NCI-H82 treated with DMSO at 0.1 percent for 48 hours (cell line): ENCODE data around the gene SORBS1.

Source experiments
- DNase-seq: peaks from one replicate; lab custom pipeline; 2025; ENCODE audit not compliant: unreplicated experiment; lab: John Stamatoyannopoulos, UW

SORBS1 gene

DNA sequence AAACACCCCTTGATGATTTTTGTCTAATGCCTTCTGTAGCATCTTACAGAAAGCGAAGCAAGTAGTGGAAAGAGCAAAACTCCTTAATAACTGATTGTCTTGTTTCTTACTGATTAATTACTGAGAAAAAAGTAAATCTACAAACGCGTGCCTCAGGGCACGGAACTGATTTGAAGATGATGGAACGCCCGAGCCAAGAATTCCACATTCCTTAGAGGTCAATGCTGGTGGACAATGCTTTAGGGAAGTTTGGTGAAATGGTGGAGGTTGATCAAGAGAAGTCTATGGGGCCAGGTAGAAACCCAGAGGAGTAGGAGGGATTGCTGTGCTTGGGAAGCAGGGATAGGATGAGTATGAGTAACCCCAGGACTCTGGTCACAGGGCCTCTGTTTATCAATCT is 5.0 kb upstream of the SORBS1 start:
- no peak for DNase-seq

DNA sequence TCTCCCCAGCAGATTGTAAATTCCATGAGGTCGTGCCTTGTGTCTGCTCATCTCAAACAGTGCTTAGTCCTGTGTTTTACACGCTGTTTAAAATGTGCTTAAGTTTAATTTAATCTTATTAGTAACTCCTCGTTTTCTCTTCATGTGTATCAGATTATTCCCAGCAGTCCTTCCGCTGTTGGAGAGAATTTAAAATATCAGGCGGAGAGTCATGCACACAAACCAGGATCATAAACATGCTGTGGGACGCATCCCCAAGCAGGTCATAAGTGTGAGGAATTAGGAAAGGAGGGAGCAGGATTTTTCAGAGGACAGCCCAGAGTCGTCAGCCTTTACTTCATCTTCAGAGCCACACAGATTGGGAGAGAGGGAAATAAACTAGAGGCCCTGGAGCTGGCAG is 4.2 kb upstream of the SORBS1 start:
- DNase-seq = no peak

DNA sequence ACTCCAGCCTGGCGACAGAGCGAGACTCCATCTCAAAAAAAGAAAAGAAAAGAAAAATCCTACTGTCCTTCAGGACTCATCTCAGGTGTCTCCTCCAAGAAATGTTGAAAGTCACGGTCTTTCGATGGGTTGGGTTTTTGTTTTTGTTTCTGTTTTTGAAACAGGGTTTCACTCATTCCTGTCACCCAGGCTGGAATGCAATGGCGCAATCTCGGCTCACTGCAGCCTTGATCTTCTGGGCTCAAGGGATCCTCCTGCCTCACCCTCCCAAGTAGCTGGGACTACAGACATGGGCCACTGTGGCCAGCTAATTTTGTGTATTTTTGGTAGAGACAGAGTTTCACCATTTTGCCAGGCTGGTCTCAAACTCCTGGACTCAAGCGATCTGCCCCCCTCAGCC is 3.1 kb upstream of the SORBS1 start:
- no peak for DNase-seq

DNA sequence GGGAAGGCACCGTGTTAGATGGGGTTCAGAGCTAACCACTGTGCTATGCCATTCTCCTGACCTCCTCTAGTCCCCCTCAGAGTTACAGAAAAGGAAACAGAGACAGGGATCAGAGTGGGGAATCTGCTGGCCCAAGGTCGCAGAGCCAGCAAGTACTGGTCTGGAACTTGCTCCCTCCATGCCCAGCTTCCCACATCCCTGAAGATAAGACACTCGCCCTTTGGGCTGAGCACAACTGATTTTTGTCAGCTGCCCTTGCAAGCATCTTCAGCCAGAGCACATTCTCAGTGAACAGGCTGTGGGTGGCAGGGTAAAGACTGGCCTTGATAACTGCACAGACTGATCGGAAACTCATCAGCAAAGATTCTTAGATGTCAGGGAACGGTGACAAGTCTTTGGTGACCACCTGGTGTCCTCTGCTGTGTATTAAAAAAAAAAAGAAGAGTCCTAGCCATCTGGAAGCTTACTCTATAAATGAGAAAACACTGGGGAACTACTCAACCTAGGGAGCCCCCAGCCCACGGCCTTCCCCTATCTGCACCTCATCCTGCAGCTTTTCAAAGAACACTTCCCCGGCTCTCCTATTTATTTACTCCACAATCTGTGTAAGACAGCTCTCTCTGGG is 1.3 kb upstream of the SORBS1 start:
- no peak for DNase-seq

DNA sequence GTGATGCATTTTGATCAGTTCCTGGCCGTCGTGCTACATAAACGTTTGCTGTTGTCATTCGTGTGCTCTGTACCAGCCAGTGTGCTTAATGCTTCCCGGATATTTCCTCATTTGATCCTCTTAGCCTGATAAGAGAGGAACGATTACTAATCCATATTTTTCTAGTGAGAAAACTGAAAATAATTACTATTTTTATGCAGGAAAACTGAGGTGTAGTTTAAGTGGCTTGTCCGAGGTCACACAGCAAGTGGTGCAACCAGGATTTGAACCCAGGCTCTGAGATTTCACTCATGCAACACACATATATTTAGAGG is 650 bp upstream of the SORBS1 start:
- no peak for DNase-seq

DNA sequence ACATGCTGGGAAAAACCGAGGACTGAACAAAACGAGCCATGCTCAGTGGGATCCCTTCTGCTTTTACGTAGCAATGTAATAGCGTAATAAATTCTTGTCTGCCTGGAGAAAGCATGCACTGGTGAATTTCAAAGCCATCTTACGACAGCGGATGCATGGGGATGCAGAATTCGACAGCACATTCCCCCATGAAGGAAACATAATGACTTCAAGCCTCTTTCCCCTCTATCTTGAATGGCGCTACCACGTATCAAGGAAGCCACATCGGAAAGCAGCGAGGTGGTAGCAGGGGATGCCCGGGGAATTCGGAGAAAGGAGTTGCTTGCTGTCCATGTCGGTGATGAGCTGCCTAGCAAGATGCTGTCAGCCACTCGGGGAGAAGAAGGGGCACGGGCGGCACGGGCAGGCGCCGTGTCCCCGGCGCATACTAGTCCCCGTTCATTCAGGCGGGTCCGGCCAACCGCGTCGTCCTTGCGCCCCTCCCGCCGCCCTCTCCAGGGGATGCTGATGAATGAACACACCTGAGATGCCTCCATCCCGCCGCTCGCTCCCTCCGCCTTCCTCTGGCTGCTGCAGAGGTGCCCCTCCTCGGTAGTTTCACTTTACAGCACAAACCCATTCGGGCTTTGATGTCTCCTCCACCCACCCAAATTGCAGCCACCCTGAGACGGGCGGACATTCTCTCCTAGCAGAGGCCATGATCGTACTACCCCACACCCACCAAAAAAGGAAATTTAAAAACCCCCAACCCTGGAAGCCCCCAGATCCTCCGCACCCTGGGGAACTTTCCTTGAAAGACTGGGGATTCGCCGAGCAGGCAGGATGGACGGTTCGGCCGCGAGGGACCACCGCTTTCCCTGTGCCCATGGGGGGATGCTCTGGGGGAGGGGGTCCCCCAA is 644 bp downstream of the SORBS1 start:
- DNase-seq = no peak

DNA sequence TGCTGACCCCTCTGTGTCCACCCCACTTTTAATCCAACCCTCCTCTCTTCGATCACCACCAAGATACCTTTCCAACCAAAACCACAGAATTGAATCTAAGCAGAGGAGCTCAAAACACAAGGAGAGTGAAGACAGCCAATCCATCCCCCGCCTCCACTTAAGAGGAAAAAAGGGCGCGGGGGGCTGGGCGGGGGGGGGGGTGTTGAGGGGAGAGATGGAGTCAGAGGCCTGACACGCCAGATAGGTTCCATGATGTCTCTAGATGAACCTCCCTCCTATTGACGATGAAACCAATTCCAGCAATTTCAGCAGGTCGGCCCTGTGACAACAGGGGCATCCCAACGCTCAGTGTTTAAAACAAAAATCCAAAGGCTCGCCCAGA is 1.3 kb downstream of the SORBS1 start:
- DNase-seq = no peak

DNA sequence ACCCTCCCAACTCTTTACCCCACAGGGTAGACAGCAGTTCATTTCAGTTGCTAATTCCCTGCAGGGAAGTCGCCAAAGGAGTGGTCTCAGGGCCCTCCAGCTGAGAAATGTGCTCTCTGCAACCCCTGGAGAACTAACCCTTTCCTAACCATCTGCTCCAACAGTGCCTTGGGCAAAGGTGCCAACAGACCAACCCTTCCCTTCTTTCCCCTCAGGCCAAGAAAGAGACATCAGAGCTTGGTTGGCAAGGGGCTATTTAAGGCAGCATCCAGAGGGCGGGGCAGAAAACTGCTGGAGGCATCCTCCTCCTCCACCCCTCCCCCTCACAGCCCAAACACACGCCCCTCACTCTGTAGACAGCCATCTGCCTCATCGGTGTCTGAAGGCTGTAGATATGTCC is 1.7 kb downstream of the SORBS1 start:
- DNase-seq = no peak

DNA sequence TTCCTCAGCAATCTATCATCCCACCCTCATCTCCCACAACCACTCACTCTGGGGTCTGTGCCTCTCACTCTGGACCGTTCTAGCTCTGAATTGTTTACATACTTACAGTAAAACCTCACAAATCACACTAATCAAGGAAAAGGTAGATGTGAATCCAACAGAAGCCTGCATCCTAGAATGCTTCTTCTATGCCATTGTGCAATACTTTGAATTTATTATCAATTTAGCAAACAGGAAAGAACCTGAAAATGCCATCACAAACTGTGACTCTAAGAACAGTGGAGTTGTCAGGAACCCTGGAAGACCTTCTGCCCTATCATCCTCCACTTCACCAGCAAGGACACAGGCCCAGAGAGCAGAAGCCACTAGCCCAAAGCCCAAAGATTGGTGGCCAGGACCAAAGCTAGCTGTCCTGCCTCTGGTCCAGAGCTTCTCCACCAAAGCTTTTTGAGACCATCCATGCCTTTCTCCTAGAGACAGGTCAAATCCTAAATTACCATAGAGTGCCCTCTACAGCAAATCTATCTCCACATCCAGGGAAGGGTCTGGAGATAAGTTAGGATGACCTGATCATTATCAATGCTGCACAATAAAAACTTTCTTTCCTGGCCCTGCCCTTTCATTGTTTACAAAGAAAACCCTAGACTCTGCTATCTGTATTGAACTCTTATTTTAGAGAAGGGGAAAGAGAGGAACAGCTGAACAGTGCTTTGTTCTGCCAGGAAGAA is 2.4 kb downstream of the SORBS1 start:
- no peak for DNase-seq

DNA sequence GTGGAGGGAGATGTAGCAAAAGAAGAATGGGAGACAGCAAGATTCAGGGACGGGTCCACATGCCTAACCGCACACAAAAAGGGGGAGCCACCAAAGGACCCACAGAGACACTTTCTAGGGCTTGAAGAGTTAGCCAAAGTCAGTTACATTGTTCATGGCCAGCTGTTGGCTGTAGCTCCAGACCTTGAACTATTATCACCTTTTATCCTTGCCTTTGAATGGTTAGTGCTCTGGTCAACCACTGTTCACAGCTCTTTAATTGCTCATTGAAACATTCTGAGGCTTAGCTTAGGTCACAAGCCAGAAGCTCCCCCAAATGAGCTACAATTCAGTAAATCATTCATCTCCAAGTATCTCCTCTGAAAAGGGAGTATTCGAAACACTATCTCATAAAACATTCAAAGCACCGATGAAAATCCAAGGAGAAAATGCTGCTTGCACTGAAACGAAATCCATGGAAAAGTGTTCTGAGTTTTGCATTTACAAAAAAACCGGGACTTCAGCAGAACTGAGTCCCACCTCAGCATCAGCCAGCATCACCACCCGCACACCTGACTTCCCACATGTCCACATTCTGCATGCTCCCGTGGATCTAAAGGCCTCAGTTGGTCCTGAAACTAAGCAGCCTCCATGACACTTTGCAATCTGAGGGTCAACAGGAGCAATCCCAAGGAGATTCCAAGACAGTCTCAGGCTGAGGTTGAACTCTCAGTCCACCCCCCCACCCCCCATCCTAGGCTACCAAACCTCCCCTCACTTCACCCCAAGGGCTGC is 4.0 kb downstream of the SORBS1 start:
- DNase-seq = no peak

DNA sequence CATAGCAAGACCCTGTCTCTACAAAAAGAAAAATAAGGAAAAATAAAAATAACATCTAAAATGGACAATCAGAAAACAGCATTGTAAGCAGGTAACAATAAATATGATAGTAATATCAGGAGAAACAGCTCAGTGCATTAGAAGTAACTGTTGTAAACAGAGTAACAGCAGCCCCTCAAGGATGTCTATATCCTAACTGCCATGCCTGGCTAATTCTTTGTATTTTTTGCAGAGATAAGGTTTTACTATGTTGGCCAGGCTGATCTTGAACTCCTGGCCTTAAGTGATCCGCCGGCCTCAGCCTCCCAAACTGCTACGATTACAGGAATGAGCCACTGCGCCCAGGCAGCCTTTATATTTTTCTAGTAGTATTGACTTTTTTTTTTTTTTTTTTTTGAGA is 7.5 kb downstream of the SORBS1 start:
- DNase-seq = no peak

DNA sequence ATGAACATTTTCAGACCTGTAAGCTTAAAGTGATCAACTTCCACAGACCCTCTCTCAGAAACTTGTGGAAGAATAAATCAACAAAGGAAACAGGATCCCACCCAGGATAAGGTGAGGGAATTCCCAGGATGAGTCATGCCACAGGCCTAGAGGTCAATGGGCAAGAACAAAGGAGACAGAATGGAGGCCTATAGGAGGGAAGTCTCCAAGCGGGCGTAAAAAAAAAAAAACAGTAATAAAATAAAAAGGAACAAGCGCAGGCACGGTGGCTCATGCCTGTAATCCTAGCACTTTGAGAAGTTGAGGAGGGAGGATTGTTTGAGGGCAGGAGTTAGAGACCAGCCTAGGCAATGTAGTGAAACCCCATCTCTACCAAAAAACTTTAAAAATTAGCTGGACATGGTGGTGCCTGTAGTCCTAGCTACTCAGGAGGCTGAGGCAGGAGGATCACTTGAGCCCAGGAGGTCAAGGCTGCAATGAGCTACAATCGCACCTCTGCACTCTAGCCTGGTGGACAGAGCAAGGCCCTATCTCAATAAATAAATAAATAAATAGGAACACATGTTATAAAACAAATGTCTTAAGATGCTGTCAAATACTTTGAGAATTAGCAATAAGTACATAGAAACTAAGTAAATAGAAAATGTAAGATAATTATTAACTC is 8.4 kb downstream of the SORBS1 start:
- no peak for DNase-seq

DNA sequence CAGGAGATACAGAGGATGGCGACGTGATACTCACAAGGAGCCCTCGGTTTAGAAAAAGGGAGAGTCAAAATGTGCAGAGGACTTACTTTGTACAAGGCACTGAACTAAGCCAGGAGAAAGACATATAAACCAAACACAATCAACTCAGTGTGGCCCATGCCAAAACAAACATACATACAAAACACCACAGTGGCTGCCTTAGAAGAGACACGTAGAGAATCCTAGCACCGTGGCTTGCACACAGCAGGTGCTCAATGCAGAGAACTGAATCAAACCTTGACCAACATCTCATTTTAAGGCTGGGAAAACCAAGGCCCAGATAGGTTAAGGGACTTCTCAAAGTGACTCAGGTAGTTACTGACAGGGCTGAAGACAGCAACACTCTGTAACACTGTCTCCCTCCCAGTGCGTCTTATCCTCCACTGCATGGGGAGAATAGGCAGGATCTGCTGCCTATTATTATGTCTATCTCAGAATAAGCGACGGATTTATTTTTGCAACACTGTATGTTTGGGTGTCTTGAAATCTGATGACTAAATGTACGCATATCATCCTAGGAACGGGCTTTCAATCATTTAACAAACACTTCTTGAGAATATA is 11.0 kb downstream of the SORBS1 start:
- DNase-seq = no peak

DNA sequence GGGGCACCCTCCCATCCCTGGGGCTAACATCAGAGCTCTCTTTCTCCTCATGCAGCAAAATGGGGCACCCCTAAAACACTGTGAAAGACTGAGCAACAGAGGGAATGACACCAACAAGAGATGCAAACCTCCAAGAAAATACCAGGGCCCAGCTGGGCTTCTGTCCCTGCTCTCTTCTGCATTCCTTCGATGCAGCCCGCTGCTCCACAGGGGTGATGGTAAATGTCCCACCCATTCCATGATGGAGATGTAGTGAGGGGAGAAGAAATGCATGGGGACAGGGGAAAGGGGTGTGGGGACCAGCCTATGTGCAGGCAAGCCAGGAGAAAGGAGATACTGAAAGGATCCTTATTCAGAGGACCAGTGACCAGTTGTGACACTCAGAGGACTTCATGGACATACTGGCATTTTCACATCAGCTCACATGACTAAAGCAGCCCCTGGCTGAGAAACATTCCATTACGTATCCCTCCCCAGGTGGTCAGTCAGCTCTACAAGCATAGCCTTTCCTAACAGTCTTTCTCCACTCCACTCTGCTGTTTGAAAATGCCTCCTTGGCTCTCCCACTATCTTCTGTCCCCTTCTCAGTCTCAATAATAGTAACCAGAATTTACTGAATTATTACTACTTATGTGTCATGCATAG is 13.3 kb downstream of the SORBS1 start:
- DNase-seq = no peak

DNA sequence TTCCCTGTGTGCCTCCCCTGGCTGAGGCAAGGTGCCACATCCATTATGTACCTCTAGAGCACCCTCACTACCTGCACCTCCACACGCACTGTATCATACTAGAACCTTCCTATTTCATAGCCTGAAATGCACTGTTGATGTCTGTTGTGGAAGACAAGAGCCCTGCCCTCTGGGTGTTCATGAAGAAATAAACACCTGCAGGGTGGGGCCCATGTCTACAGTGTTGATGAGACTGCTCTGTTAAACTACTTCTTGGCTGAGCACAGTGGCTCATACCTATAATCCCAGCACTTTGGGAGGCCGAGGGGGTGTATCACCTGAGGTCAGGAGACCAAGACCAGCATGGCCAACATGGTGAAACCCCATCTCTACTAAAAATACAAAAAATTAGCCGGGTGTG is 14.0 kb downstream of the SORBS1 start:
- no peak for DNase-seq

DNA sequence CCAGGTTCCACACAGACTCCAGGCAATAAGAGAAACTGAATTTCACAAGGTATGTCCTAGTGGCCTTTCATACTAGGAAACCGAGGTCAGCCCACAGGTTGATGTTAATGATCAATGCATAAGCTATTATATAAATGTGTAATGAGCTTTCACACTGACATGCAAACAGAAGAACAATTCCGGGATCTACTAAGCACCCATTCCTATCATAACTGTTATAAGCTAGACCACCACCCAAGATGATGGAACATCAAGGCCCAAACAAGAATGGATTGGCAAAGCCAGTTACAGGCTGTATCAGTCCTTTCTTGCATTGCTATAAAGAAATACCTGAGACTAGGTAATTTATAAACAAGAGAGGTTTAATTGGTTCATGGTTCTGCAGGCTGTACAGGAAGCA is 15.2 kb downstream of the SORBS1 start:
- DNase-seq = no peak

DNA sequence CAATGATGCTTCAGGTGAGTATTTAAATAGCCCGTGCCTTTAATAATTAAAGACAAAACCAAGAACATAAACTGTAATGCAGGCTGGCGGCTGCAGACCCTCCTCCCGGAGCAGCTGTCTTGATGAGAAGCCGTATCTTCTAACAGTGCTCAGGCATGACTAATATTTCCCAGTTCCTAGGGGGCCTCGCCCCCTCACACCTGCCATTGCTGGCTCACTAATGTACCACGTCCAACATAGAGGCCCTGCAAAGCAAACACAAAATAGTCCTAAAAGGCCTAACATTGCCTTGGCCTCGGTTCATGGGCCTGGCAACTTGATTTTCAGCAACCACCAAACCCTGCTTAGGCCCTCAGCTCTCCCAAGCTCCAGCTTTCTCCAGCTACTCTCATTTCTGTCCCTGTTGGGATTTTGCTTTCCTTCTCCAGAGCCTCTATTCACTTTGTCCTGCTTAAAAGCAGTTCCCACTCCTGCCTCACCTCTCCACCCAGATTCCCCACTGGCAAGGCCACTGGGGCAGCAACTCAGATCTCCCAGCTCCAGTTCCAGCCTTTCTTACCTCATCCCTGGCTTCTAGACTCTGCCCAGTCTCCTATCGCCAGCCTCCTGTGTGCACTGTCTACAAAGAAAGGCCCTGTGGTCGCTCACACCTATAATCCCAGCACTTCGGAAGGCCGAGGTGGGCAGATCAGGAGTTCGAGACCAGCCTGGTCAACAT is 16.2 kb downstream of the SORBS1 start:
- no peak for DNase-seq

DNA sequence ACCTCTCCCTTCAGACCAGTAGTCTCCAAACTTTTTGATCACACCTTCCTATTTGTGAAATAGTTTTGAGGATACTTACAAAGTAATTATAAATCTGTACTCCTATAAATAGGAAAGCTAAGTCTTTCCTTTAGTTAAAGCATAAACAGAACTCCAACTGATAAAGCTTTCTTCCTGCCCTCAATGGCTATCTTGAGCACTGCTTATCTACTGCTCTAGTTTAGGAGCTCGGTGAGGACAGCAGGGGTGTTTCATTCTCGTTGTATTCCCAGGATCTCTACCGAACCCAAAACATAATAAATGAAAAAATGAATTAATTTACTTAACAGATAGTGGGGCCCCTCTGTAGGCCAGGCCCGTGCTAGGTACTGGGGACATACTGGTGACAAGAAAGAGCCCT is 17.7 kb downstream of the SORBS1 start:
- no peak for DNase-seq

DNA sequence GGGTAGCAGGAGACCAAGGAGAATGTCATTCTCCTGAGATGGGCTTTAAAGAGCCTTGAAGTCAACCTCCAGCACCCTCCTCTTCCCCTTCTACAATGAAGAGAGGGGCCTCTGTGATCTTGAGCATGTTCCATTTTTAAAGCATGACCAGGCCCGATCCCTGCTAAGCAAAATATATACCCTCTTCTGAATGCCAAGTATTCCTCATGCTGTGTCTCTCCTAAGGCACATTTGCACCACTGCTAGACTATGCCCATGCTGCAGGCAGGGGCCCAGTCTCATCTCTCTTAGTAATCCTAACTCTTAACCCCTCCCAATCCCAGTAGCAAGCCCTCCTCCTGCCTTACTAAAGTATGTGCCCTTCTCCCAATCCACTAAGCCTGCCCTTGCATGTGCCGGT is 18.4 kb downstream of the SORBS1 start:
- DNase-seq = no peak
